NCI-H128 (cell line): ENCODE measurements around the gene APBA2.

Experiments
- DNase-seq: peaks from one replicate; lab custom pipeline; 2025; ENCODE audit not compliant: unreplicated experiment; lab: John Stamatoyannopoulos, UW

The APBA2 gene

DNA sequence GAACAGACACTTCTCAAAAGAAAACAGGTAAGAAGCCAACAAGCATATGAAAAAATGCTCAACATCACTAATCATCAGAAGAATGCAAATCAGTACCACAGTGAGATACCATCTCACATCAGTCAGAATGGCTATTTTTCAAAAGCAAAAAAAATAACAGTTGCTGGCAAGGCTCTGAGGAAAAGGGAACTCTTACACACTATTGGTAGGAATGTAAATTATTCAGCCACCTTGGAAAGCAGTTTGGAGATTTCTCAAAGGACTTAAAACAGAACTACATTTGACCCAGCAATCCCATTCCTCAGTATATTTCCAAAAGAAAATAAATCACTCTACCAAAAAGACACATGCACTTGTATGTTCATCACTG, 95.6 kb downstream of the APBA2 start:
- no peak for DNase-seq

DNA sequence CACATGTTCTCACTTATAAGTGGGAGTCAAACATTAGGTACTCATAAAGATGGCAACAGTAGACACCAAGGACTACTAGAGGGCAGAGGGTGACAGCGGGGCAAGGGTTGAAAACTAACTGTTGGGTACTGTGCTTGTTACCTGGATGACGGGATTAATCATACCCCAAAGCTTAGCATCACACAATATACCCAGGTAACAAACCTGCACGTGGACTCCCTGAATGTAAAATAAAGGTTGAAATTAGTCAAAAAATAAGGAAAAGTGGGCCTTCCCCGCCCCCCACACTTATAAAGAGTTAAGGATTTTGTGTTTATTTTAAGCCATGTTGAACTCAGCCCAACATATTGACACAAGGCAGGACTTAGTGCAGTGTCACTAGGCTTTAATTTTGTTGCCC, 96.1 kb downstream of the APBA2 start:
- DNase-seq = no peak

- DNase-seq = no peak
These were observed 97.1 kb downstream of the APBA2 start for GRCh38 chr15:28982886-28983285.

DNA sequence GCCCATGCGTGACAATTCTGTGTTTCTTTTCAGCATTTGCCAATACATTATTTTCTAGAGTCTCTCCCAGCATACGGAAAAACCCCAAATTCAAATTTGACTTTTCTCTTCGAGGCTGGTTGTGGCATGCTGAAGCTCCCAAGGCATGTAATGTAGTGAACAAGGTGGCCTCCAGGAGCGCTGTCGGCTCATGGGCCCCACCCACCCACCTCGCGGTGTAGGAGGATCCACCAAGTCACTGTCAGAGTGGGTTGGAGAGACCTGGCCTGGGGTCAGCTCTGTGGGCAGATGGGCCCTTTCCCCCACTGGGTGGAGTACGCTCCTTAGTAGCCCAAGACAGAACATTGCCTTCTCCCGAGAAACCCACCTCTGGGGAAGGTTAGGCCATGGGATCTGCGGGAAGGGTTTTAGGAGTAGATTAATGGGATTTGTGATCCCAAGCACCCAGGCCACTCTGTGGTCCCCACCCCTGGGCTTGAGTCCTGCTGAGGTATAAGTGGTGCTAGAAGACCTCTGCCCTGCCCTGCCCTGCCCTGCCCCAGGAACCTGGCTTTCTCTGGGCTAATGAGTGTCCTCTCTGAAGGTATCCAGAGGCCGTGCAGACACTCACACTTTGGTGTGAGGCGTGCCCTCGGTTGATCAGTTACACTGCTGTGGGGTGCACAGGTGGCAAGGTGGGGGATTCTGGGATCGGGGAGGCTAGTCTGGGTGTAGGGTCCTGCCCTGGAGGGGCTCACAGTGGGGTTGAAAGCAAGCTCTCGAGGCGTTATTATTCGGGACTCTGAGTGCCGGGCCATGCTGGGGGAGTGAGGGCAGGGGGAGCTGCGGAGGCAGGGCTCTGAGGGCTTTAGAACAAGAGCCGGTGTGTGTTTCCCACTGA, 97.9 kb downstream of the APBA2 start:
- DNase-seq = no peak

DNA sequence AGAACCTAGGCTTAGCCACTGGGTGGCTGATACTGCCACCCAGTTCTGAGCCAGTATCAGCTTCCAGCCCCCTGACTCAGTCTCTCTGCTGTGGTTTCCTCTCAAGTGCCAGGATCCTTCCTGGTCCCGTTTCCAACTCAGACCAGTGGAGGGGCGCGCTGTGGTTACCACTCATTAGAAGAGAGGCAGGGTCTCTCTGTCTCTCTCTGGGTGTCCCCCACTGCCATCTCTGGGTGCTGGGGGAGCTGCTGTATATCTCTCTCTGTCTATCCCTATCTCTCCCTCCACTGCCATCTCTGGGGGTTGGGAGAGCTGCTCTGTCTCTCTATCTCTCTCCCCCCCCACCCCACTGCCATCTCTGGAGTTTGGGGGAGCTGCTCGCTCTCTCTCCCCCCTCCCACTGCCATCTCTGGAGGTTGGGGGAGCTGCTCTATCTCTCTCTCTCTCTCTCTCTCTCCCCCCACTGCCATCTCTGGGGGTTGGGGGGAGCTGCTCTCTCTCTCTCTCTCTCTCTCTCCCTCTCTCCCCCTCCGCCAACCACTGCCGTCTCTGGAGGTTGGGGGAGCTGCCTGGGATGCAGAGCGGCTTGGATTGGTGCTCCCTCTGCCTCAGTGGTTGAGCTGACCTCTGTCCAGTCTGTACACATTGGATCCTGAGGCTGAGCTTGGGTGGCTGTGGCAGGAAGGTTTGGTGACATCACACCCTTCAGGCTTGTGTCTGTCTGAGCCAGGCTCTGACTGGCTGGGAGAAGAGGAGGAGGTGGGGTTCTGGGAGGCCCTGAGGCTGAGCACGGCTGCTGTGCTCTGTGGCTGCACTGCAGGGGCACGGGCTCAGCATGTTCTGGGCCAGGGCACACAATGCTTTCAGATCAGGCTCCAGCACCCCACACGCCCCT, 98.9 kb downstream of the APBA2 start:
- DNase-seq = no peak

- DNase-seq = no peak
These were observed 99.5 kb downstream of the APBA2 start for GRCh38 chr15:28985316-28985645.

DNA sequence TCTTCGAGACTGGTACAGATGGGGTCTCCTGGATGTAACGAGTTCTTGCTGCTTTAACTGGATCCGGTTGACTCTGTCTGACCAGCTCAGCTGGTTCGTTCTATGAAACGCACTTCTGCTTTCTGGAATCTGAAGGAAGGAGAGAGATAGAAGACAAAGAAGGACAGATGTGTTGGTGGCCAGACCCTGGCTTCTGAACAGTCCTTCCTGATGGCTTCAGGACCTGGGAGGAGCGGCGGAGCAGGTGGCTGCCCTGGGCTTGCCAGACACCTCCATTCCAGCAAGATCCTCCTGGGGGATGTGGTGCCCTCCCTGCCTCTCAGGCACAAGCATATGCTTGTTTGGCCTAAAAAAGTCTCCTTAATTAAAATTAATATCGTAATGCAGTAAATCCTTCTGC, 99.9 kb downstream of the APBA2 start:
- DNase-seq = no peak

DNA sequence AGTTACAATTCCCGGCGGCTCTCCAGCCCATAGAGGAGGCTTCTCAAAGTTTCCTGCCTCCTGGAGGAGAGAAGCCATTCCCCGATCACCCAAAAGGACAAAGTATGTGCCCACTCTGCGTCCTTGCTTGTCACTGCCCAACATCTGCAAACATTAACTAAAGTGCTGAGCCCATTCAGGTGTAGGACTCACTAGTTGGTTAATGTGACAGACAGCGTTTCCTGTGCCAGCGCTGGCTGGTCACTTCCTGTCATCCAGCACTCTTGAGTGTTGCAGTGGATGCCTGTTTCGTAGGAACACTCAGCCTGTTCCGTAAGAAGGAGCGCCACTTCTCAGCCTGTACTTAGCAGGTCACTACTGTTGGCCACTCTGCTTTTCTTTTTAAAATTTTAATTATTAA, 100.3 kb downstream of the APBA2 start:
- DNase-seq = no peak

DNA sequence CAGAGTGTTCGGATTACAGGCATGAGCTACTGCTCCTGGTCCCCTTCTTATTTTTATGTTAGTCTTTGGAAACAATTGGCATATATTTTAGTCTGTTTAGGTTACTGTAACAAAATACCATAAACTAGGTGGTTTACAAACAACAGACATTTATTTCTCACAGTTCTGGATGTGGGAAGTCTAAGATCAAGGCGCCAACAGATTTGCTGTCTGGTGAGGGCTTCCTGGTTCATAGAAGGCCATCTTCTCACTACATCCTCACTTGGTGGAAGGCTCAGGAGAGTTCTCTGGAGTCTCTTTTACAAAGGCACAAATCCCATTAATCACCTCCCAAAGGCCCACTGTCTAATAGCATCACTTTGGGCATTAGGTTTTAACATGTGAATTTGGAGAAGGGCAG, 101.0 kb downstream of the APBA2 start:
- DNase-seq = no peak

DNA sequence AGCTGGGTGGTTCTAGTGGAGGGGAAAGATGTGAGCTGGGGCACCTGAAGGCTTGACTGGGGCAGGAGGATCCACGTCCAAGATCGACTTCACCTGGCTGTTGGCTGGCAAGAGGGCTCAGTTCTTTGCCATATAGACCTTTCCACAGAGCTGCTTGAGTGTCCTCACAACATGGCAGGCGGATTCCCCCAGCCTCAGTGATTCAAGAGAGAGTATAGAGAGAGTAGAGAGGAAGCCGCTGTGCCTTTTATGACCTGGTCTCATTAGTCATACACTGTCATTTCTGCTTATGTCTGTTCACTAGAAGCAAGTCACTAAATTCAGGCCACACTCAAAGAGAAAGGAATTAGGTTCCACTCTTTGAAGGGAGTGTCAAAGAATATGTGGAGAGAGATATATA, 101.6 kb downstream of the APBA2 start:
- DNase-seq = no peak

DNA sequence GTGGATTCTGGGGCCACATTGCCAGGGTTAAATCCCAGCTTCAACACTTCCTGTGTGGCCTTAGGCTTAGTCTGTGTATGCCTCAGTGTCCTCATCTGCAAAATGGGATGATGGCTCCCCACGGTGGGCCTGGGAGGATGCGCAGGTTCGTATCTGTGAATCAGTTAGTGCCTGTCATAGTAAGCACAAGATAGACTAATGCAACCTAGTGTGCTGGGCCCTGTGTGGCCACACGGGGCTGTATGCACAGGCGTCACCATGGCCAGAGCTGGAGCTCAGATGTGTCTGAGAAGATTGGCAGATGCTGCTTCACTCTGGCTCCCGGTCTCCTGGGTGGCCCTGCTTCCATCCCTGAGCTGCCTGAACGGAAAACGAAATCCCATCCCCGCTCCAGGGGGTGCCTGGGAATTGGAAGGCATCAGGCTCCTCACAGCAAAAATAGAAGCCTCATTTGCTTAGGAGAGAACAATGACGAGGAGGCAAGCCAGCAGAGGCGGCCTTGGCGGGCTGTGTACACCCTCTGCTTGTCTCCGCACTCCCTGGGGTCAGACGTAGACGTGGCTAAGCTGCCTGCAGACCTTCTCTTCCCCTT, 103.6 kb downstream of the APBA2 start:
- no peak for DNase-seq

GRCh38 chr15:28989896-28990295, 104.1 kb downstream of the APBA2 start:
- DNase-seq = no peak

DNA sequence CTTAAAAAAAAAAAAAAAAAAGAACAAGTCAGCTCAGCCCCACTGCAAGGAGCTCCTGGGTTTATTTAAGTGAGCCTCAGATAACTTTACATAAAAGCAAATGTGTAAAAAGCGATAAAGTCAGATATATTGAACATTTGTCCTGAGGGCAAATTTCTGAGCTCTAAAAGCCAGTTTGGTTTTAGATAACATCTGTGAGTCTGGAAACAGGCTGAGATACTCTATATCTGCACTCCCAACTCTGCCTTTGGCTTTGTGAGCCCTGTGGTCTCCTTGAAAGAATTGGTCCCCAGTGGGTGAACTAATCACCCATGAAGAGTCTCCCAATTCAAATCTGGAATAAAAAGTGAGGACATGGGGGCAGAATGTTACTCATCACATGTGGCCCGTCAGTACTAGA, 104.6 kb downstream of the APBA2 start:
- DNase-seq = no peak

DNA sequence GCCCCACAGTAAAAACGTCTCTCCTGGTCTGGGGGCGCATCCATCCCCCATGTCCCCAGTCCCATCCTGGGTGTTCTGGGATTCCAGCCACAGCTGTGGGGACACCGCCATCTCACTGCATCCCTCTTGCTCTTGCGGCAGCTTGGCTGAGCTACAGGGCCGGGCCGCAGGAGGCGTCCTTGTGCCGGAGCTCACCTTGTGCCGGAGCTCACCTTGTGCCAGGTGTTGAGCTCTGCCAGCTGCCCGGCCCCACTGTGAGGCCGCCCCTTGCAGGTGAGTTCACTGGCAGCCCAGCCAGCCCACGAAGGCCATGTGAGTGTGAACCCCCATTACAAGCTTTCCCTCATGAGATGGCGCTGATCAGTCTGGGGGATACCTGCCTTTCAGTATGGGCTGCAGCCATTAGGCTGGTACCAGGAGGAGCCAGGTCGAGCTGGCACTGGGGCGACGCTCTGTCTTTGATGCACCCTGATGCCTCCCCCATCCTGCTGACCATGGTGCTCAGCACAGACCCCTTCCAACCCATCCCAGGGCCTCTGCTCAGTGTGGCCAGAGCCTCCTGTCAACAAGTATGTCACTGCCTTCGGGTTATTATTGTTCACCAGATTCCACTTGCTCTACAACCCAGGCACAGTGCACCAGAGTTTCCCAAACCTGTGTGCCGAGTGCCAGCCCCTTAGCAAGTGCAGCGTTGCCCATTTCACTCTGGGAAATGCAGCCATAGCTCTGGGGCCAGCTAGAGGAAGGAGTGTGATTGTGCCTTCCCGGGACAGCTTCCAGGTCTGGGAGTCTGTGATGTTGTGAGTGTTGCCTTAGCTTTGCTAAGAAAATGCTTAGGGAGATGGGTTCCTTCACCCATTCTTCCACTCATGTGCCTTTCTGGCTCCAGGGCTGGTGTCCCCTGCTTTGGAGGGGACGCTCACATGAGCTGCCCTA, 105.7 kb downstream of the APBA2 start:
- DNase-seq = no peak

DNA sequence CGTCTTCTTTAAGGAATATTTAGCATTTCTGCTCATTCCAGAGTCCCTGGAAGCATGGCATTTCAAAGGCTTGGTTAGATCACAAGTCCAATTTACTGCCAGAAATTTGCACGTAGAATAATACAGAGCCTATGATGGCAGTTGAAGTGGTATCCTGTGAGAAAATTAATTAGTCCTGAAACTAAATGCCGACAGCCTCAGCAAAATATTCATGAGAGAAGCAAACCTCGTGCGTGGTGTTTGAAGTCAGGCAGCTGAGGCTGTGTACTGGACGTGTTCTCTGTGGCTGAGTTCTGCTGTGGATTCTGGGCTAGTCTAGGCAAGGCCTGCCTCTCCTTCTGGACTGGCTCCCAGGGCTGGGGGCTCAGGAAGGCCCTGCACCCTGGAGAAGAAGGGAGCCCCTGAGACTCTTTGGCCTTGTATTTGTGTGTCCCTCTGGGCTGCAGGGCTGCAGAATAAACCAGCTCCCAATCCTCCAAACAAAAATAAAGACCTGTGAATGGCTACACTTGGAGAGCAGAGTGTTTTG, 106.6 kb downstream of the APBA2 start:
- DNase-seq = no peak

DNA sequence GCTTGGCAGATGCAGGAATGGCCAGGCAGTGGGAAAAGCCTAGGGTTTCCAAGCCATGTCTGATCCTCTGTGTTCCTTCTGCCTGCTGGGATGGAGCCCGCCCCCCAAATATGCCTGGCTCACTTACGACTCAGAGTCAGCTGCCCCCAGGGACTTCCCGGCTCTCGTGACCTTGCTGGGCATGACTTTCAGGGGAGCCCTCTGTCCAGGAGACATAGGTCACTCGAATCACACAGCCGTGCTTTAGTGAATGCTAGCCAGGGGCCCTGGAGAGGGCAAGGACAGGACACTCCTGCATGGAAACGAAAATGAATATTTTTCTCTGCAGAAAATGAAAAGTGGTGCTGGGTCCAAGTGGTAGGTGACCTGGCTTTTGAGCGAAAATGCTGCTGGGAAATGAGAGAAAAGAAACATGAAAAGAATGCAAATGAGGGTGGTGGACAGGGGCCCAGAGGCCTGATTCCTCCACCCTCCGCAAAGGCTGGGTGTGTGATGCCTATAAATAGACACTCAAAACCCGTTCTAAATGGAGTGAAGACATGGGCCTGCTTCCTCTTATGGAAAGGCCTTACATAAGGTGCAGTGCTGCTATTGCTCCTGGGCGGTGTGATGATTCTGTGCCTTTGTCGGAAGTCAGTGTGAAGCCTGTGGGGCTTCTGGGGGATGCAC, 107.4 kb downstream of the APBA2 start:
- no peak for DNase-seq

DNA sequence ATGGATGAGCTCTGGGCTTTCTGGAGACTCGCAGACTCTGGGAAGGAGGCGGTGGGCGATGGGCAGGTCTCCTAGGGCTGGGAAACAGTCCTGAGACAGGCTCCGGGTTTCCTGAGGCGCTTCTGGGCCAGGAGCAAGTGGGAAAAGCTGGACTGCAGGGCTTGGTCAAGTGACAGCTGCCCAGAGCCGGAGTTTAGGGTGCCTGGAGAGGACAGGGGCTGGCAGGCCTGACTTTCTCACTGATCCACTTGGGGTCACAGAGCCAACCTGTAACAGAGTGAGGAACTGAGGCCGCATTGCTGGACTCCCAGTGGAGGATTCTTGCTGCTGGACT, 107.9 kb downstream of the APBA2 start:
- no peak for DNase-seq

DNA sequence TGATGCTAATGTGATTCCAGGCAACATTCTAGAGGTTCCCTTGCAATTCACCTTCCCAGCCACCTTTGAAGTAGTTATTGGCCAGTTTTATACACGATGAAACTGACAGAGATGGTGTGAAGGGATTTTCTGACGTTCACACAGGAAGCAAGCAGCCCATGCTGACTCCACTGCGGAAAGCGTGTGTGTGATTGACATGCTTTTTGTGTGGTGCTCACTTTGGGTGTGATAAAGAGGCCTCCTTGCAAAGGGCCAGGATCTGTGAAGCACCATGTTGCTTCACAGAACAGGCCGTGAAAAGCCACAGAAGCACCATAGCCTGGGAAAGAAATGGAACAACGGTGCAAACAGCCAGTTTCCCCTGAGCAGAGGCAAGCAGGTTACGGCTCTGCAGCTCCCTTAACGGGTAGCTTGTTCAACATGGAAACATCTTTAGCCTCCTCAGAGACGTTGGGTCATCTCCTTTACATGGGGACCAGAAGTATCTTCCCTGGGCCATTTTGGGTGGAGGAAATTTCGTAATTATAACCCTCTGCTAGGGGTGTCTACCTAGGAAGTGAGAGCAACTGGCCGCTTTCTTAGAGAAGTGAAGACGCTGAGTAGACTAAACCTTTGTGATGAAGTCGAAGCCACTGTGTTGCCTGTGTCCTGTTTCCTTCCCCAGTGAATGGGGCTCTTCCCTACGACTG, 108.5 kb downstream of the APBA2 start:
- no peak for DNase-seq

DNA sequence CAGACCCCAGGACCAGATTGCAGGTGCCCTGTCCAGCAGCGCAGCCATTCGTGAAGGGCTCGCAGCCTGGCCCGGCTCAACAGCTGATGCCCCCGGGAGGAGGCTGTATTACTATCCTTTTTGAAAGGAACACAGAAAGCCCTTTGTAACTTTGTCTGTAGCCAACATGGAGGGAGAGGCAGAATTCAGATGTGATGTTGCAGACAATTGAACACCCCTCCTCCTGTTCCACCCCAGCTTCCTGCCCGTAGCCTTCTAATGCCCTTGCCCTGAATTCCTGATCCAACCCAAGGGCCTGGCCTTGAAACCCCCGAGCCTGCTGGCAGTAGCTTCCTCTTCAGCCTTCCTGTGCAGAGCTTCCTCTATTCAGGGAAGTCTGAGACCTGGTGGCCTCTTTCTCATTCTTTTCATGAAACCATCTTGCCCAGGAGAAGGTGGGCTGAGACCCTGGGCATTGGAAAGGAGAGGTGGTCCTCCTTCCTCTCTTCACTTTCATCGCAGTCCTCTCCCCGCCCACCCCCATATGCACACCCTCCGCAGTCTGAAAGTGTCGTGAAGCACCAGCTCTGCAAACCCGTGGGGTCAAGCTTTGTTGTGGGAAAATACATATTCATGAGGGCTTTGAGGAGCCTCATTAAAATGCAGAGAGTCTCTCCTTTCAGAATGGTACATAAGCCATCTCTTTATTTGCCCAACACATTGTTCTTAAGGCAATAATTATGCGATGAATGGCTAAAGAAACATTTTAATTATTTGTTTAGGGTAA, 109.2 kb downstream of the APBA2 start:
- no peak for DNase-seq
